ENCODE results near the gene TSHZ2.

TSHZ2 gene

DNA sequence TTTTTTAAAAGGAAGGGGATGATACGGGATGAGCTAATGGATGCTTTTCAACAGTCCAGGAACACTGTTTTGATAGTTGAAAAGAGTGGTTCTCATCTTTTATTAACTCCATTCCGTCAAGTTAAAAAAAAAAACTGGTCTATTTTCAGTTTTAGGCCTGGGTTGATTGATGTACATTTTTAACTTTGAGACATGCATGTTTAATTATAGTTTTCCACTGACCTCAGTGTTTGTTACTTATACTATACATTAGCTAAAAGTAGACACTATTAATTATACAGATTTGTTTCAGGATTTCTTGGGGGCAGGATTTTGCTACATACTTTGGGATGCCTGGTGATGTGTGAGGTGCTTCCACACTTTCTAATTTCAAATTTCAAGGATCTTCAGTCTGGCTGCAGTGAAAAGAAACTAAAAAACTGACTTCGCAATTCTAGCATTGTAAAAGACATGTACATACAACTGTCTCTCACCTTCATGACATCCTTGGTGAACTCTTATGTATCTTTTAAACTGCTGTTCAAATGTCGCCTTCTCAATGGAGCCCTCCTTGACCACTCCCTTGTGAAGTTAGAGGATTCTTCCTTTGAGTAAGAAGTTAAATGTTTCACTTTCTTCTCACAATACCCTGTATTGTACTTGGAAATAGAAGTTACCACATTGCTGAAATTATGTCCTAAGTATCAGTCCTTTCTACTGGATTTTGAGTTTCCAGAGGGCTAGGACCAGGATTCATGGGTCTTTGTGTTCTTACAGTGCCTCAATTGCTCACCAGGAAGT is 101.7 kb downstream of the TSHZ2 start:
- CTCF ChIA-PET: no interaction called here

DNA sequence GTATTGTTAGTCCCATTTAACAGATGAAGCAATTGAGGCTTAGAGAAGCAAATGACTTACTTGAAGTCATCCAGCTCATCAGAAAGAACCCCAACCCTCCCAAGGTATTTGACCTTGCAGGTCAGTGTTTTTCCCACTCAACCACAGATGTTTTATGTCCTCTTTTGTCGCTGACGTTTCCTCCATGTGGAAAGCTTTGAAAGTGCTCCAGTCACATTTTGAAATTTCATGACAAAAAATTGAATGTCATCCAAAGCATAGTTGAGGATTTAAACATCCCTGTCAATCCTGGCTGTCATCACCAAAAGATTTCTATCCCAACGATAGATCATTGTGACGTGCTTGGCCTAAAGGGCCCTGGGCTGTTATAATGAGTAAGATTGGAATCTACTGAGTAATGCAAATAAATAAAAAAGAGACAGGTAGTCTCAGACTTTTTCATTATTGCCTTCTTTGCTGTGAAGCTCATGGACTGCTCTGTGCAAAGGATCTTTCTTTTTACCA is 102.7 kb downstream of the TSHZ2 start:
- POLR2A ChIA-PET: no interaction called here
- CTCF ChIA-PET: no interaction called here
- no peak for TF ChIP-seq CTBP1 (IDR thresholded peaks at IDR 0.05; ENCODE audit: borderline replicate concordance)
- TF ChIP-seq, protein P1, sequence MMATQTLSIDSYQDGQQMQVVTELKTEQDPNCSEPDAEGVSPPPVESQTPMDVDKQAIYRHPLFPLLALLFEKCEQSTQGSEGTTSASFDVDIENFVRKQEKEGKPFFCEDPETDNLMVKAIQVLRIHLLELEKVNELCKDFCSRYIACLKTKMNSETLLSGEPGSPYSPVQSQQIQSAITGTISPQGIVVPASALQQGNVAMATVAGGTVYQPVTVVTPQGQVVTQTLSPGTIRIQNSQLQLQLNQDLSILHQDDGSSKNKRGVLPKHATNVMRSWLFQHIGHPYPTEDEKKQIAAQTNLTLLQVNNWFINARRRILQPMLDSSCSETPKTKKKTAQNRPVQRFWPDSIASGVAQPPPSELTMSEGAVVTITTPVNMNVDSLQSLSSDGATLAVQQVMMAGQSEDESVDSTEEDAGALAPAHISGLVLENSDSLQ (IDR thresholded peaks at IDR 0.05): no peak
- no peak for TF ChIP-seq SP1 (IDR thresholded peaks at IDR 0.05)
- TF ChIP-seq FOXK2 (IDR thresholded peaks at IDR 0.05): no peak
- no peak for TF ChIP-seq FOXM1 (IDR thresholded peaks at IDR 0.05; ENCODE audit: borderline replicate concordance)
- TF ChIP-seq BHLHE40 (IDR thresholded peaks at IDR 0.05; ENCODE audit: borderline replicate concordance): no peak
- no peak for TF ChIP-seq LEF1 (IDR thresholded peaks at IDR 0.05; ENCODE audit: borderline replicate concordance)
- DNase-seq (ENCODE audit: extremely low spot score): no peak

More for the DNA sequence above, 101.7 kb downstream of the TSHZ2 start:
- POLR2A ChIA-PET: no interaction called here
- no peak for DNase-seq (ENCODE audit: extremely low spot score)
- TF ChIP-seq, protein P1 (IDR thresholded peaks at IDR 0.05): no peak
- TF ChIP-seq SP1 (IDR thresholded peaks at IDR 0.05) (no peak), FOXM1 (IDR thresholded peaks at IDR 0.05; ENCODE audit: borderline replicate concordance) (no peak), LEF1 (IDR thresholded peaks at IDR 0.05; ENCODE audit: borderline replicate concordance) (no peak), CTBP1 (IDR thresholded peaks at IDR 0.05; ENCODE audit: borderline replicate concordance) (no peak), FOXK2 (IDR thresholded peaks at IDR 0.05) (no peak), SUZ12 (IDR thresholded peaks at IDR 0.05) (no peak), ELF4 (IDR thresholded peaks at IDR 0.05) (no peak), ZNF384 (IDR thresholded peaks at IDR 0.05) (no peak), L3MBTL2 (conservative IDR thresholded peaks at IDR 0.05) (no peak), ARNT (IDR thresholded peaks at IDR 0.05) (no peak), NFRKB (IDR thresholded peaks at IDR 0.05) (no peak), HDGF (IDR thresholded peaks at IDR 0.05; ENCODE audit: borderline replicate concordance) (no peak), BHLHE40 (IDR thresholded peaks at IDR 0.05; ENCODE audit: borderline replicate concordance) (no peak), TARDBP (IDR thresholded peaks at IDR 0.05) (no peak), FOXA1 (IDR thresholded peaks at IDR 0.05) (no peak)

DNA sequence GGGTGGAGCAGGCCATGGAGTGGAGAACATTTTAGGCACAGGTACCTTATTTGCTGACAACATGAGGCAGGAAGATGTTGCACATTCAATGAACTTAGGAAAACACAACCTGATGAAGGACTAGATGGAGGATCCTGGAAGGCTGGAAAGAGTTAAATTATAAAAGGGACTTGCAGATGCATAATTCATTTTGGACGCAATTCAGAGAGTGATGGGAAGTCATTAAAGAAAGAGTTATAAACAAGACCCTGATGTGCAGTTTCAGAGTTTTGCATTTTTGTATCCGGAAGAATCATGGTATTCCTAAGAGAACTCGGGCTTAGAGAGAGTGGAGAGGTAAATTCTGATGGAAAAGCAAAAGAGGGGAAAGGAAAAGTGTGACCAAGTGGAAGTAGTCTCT is 104.5 kb downstream of the TSHZ2 start:
- TF ChIP-seq FOXA1 (IDR thresholded peaks at IDR 0.05) (no peak), NFRKB (IDR thresholded peaks at IDR 0.05) (no peak), ELF4 (IDR thresholded peaks at IDR 0.05) (no peak), TARDBP (IDR thresholded peaks at IDR 0.05) (no peak), L3MBTL2 (conservative IDR thresholded peaks at IDR 0.05) (no peak), ARNT (IDR thresholded peaks at IDR 0.05) (no peak), LEF1 (IDR thresholded peaks at IDR 0.05; ENCODE audit: borderline replicate concordance) (no peak)
- TF ChIP-seq, protein P1 (IDR thresholded peaks at IDR 0.05): no peak
- ChIA-PET CTCF (no interaction called here), POLR2A (no interaction called here)
- no peak for DNase-seq (ENCODE audit: extremely low spot score)

DNA sequence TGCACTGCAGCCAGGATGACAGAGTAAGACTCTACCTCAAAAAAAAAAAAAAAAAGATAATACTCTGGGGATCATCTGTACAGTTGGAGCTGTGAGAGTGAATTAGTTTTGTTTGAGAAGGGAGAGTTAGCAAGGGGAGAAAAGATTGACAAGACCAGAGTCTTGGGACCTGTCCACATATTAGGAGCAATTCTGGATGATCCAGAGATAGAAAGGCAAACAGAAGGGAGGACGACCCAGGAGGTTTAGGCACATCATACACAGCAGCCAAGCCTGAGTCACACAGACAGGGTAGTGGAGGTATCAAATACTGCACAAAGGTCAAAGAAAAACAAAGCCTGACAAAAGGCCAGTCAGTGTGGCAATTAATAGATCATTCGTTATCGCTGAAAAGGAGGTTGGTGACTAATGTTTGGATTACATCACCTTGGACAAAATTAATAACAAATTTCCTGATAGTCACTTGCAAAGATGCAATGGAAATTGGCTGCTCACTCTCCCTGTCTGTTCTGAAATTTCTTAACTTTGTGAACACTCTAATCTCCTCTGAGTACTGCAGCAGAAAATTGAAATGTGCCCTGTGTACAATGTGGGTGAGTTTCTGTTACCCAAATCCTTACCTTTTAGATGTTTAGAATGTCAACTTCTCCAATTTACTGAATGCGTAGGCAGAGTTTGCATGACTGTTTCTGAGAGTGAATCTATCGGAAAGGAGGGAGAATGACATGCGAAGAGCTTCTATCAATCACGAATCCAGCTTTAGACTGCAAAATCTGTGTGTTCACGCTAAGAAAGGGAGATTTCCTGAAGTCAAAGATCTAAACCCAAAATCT is 105.4 kb downstream of the TSHZ2 start:
- POLR2A ChIA-PET: no interaction called here
- TF ChIP-seq FOXA1 (IDR thresholded peaks at IDR 0.05) (no peak), ZNF384 (IDR thresholded peaks at IDR 0.05) (no peak), BHLHE40 (IDR thresholded peaks at IDR 0.05; ENCODE audit: borderline replicate concordance) (no peak), L3MBTL2 (conservative IDR thresholded peaks at IDR 0.05) (no peak), FOXM1 (IDR thresholded peaks at IDR 0.05; ENCODE audit: borderline replicate concordance) (no peak), CTBP1 (IDR thresholded peaks at IDR 0.05; ENCODE audit: borderline replicate concordance) (no peak)
- CTCF ChIA-PET: no interaction called here
- DNase-seq (ENCODE audit: extremely low spot score): no peak

DNA sequence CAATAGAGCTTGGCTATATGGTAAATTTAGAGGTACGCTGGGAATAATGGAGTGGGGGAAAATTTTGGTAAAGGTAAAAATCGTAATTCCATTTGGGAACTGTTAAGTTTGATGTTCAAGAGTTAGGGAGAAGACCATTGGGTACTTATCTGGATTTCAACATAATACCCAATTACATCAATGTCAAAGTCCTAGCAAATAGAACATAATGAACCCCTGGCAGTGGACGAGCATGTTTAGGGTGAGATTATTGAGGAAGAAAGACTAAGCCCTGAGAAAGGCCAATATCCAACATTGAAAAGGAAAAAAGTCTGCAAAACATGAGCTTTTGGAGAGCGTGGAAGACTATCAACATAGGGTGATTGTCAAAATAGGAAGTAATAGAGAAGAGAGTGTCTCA is 106.6 kb downstream of the TSHZ2 start:
- TF ChIP-seq CTBP1 (IDR thresholded peaks at IDR 0.05; ENCODE audit: borderline replicate concordance) (no peak), HDGF (IDR thresholded peaks at IDR 0.05; ENCODE audit: borderline replicate concordance) (no peak), FOXA1 (IDR thresholded peaks at IDR 0.05) (no peak), ELF4 (IDR thresholded peaks at IDR 0.05) (no peak), NFRKB (IDR thresholded peaks at IDR 0.05) (no peak)
- CTCF ChIA-PET: interaction anchor here (0.6 kb wide), 1 partner anchor 1269 kb away, joined by 3 read pairs; no protein-coding TSS in a partner anchor
- POLR2A ChIA-PET: no interaction called here
- DNase-seq (ENCODE audit: extremely low spot score): no peak

DNA sequence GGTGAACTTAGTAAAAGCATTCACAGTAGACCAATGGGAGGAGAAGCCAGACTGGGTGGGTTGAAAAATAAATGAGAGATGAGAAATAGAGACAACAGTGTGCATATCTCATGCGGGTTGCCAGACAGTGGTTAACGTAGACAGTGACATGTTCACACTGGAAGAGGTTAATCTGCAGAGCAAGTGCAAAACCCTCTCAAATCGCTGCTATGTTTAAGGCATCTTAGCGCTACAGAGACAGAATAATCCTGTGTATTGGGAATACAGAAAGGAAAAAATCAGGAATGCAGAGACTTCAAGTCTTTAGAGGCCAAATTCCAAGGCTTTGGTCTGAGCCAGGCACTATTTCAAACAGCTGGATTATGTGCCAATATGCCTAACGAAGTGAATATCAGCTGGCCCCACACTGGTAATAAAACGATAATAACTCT is 107.1 kb downstream of the TSHZ2 start:
- TF ChIP-seq ARNT (IDR thresholded peaks at IDR 0.05) (no peak), FOXK2 (IDR thresholded peaks at IDR 0.05) (no peak), FOXM1 (IDR thresholded peaks at IDR 0.05; ENCODE audit: borderline replicate concordance) (no peak), CTBP1 (IDR thresholded peaks at IDR 0.05; ENCODE audit: borderline replicate concordance) (no peak), NFRKB (IDR thresholded peaks at IDR 0.05) (no peak), SP1 (IDR thresholded peaks at IDR 0.05) (no peak), SUZ12 (IDR thresholded peaks at IDR 0.05) (no peak), HDGF (IDR thresholded peaks at IDR 0.05; ENCODE audit: borderline replicate concordance) (no peak), ELF4 (IDR thresholded peaks at IDR 0.05) (no peak), BHLHE40 (IDR thresholded peaks at IDR 0.05; ENCODE audit: borderline replicate concordance) (no peak), TARDBP (IDR thresholded peaks at IDR 0.05) (no peak), LEF1 (IDR thresholded peaks at IDR 0.05; ENCODE audit: borderline replicate concordance) (no peak), FOXA1 (IDR thresholded peaks at IDR 0.05) (no peak), ZNF384 (IDR thresholded peaks at IDR 0.05) (no peak), L3MBTL2 (conservative IDR thresholded peaks at IDR 0.05) (no peak)
- TF ChIP-seq, protein P1 (IDR thresholded peaks at IDR 0.05): no peak
- CTCF ChIA-PET: interaction anchor here (0.6 kb wide), 1 partner anchor 1269 kb away, joined by 3 read pairs; no protein-coding TSS in a partner anchor
- no peak for DNase-seq (ENCODE audit: extremely low spot score)
- POLR2A ChIA-PET: no interaction called here

All from HEK293T (cell line).